Keratinocyte (primary cell): ENCODE results near the gene SGIP1.

ENCODE experiments used
- EZH2 ChIP-seq: IDR thresholded peaks from one replicate; pipeline ENCODE4 v1.6.1; 2012; ENCODE audit warnings: inconsistent platforms, mild to moderate bottlenecking, low read length, moderate library complexity
- TF ChIP-seq, protein P1 (sequence below), 3 experiments: IDR thresholded peaks in 1 of 3; conservative IDR thresholded peaks in 1 of 3; optimal IDR thresholded peaks in 1 of 3; 2 replicates in 2 of 3; 3 replicates in 1 of 3; pipeline versions ENCODE3 to v1.5.1; 2011; ENCODE audit warnings: low read length in 3 of 3, mild to moderate bottlenecking in 3 of 3, moderate library complexity in 2 of 3, control low read depth in 1 of 3, inconsistent platforms in 1 of 3; ENCODE audit not compliant: insufficient read depth in 2 of 3; ENCODE audit errors: extremely low read depth in 1 of 3

DNA sequence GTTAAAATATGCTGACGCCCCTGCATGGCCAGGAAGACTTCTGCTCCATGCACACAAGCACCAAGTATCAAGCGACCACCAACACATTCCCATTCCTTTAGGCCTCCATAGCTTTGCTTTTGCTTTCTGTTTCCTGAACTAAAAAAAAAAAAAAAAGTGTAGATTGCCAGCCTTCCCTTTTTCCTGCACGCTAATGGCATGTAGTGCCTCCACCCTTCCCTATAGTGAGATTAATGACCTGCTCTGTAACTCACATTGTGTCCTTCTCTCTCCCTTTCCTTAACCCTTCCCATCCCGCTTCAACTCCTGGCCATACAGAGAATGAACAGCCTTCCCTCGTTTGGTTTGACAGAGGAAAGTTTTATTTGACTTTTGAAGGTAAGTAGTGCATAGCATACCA, 161.2 kb downstream of the SGIP1 start:
- TF ChIP-seq, protein P1, sequence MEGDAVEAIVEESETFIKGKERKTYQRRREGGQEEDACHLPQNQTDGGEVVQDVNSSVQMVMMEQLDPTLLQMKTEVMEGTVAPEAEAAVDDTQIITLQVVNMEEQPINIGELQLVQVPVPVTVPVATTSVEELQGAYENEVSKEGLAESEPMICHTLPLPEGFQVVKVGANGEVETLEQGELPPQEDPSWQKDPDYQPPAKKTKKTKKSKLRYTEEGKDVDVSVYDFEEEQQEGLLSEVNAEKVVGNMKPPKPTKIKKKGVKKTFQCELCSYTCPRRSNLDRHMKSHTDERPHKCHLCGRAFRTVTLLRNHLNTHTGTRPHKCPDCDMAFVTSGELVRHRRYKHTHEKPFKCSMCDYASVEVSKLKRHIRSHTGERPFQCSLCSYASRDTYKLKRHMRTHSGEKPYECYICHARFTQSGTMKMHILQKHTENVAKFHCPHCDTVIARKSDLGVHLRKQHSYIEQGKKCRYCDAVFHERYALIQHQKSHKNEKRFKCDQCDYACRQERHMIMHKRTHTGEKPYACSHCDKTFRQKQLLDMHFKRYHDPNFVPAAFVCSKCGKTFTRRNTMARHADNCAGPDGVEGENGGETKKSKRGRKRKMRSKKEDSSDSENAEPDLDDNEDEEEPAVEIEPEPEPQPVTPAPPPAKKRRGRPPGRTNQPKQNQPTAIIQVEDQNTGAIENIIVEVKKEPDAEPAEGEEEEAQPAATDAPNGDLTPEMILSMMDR (optimal IDR thresholded peaks at IDR 0.05 in 1 of 3, IDR thresholded peaks at IDR 0.05 in 1 of 3, conservative IDR thresholded peaks at IDR 0.05 in 1 of 3; ENCODE audit: extremely low read depth in 1 of 3, insufficient read depth in 2 of 3, low read length in 3 of 3), result no peak
- no peak for TF ChIP-seq EZH2
